22Rv1 (cell line): Measurements from ENCODE around the gene CDC14B.

Experiments
- ZFX ChIP-seq: fragments of 450-650 bp; IDR thresholded peaks from 2 replicates; pipeline ENCODE4 v1.6.1; 2017; ENCODE audit warnings: antibody characterized with exemption, borderline replicate concordance
- TF ChIP-seq, protein P1 (sequence below): fragments of 450-650 bp; IDR thresholded peaks from 2 replicates; pipeline ENCODE4 v1.5.1; 2017; ENCODE audit warnings: mild to moderate bottlenecking

DNA sequence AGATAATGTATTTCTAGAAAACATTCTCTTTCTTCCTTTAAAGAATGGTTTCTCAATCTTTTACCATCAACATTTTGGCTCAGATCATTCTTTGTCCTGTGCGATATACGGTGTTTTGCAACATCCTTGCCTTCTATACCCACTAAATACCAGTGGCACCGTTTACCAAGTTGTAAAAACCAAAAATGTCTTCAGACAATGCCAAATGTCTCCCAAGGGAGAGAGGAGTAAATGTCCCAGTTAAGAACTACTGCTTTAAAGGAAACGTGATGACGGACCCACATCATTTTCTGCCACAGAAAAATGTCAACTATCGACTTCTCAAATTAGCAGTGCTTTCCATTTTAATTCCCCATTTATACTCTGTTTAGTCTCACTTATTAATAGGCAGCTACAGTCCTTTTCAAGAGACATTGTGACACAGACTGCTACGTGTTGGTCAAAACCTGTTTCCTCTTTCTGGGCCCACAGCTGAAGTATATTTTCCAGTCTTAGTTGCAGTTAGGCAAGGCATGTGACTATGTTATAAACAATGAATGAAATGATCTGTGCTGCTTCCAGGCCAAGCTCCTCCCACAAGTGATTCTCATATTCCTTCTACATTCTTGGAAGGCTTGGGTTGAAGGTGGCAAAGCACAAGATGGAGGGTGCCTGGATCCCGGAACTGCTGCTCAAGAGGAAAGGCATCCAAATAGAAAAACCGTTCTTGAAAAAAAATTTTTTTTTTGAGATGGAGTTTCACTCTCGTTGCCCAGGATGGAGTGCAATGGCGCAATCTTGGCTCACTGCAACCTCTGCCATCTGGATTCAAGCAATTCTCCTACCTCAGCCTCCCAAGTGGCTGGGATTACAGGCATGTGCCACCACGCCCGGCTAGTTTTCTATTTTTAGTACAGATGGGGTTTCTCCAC is 26.7 kb upstream of the CDC14B start:
- TF ChIP-seq, protein P1, sequence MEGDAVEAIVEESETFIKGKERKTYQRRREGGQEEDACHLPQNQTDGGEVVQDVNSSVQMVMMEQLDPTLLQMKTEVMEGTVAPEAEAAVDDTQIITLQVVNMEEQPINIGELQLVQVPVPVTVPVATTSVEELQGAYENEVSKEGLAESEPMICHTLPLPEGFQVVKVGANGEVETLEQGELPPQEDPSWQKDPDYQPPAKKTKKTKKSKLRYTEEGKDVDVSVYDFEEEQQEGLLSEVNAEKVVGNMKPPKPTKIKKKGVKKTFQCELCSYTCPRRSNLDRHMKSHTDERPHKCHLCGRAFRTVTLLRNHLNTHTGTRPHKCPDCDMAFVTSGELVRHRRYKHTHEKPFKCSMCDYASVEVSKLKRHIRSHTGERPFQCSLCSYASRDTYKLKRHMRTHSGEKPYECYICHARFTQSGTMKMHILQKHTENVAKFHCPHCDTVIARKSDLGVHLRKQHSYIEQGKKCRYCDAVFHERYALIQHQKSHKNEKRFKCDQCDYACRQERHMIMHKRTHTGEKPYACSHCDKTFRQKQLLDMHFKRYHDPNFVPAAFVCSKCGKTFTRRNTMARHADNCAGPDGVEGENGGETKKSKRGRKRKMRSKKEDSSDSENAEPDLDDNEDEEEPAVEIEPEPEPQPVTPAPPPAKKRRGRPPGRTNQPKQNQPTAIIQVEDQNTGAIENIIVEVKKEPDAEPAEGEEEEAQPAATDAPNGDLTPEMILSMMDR = no peak
- no peak for TF ChIP-seq ZFX
